22Rv1 (cell line): ENCODE results near the gene CDH16.
A peak's percentile ranks its signal among the peaks of the same experiment; 100 is the strongest.
"Not testable (repeated sequence)": the region's sequence is repeated elsewhere in the genome, so short reads cannot be mapped to it uniquely, and the experiment has no call there.

Source experiments
- H3K27ac ChIP-seq: fragments of 450-650 bp; 2 replicates; pipeline ENCODE4 v1.5.1; 2017
- CTCF ChIP-seq: fragments of 450-650 bp; IDR thresholded peaks from 2 replicates; pipeline ENCODE4 v1.5.1; 2017; ENCODE audit warnings: mild to moderate bottlenecking
- ZFX ChIP-seq: fragments of 450-650 bp; IDR thresholded peaks from 2 replicates; pipeline ENCODE4 v1.6.1; 2017; ENCODE audit warnings: antibody characterized with exemption, borderline replicate concordance

CDH16 gene

GRCh38 chr16:66958857-66959703, 40.4 kb upstream of the CDH16 start:
- no peak overlapping the region for H3K27ac ChIP-seq
- TF ChIP-seq ZFX (no peak), CTCF (no peak)

- not testable (repeated sequence) for H3K27ac ChIP-seq
These were observed 37.4 kb upstream of the CDH16 start for GRCh38 chr16:66956154-66956457.

- not testable (repeated sequence) for H3K27ac ChIP-seq
These were observed 36.9 kb upstream of the CDH16 start for GRCh38 chr16:66955363-66956153.

- peak overlapping the region; percentile 22; the same call in 1 of the 2 replicates for H3K27ac ChIP-seq
These were observed 35.5 kb upstream of the CDH16 start for GRCh38 chr16:66954097-66954659.

GRCh38 chr16:66953462-66954096, 34.9 kb upstream of the CDH16 start:
- peak overlapping the region; percentile 22; the same call in 1 of the 2 replicates for H3K27ac ChIP-seq
- no peak for TF ChIP-seq CTCF
- no peak for TF ChIP-seq ZFX

More at GRCh38 chr16:66954097-66954659, 35.5 kb upstream of the CDH16 start:
- TF ChIP-seq CTCF = peak; percentile 85
- no peak for TF ChIP-seq ZFX

GRCh38 chr16:66952430-66953110, 33.9 kb upstream of the CDH16 start:
- no peak overlapping the region for H3K27ac ChIP-seq
- TF ChIP-seq CTCF (no peak), ZFX (no peak)

- TF ChIP-seq ZFX (no peak), CTCF (no peak)
- no peak overlapping the region for H3K27ac ChIP-seq
These were observed 32.5 kb upstream of the CDH16 start for GRCh38 chr16:66950971-66951790.
